Duodenal mucosa (tissue), 2 donors: ENCODE results near the gene NFASC.

Experiments
- H3K27ac ChIP-seq: one replicate; pipeline ENCODE4 v1.7.0; 2013; ENCODE audit warnings: low read depth, low read length
- H3K27me3 ChIP-seq, 2 donors: one replicate each; pipeline ENCODE4 v1.7.0; 2013; ENCODE audit warnings: low read length in 2 of 2, control low read depth in 1 of 2; ENCODE audit not compliant: insufficient read depth in 2 of 2, control insufficient read depth in 1 of 2
- H3K36me3 ChIP-seq, 2 donors: one replicate each; pipeline ENCODE4 v1.7.0; 2013; ENCODE audit warnings: low read length in 2 of 2, control low read depth in 1 of 2; ENCODE audit not compliant: insufficient read depth in 2 of 2, control insufficient read depth in 1 of 2
- H3K4me1 ChIP-seq, 2 donors: one replicate each; pipeline ENCODE4 v1.7.0; 2013; ENCODE audit warnings: low read length in 2 of 2, control low read depth in 1 of 2; ENCODE audit not compliant: insufficient read depth in 2 of 2, control insufficient read depth in 1 of 2
- H3K4me3 ChIP-seq, 2 donors: one replicate each; pipeline ENCODE4 v1.7.0; 2013; ENCODE audit warnings: low read length in 2 of 2, low read depth in 1 of 2
- H3K9ac ChIP-seq, 2 donors: one replicate each; pipeline ENCODE4 v1.7.0; 2013; ENCODE audit warnings: low read length in 2 of 2, low read depth in 1 of 2
- H3K9me3 ChIP-seq, 2 donors: one replicate each; pipeline ENCODE4 v1.7.0; 2013; ENCODE audit warnings: low read length in 2 of 2, control low read depth in 1 of 2; ENCODE audit not compliant: control insufficient read depth in 1 of 2

NFASC gene

DNA sequence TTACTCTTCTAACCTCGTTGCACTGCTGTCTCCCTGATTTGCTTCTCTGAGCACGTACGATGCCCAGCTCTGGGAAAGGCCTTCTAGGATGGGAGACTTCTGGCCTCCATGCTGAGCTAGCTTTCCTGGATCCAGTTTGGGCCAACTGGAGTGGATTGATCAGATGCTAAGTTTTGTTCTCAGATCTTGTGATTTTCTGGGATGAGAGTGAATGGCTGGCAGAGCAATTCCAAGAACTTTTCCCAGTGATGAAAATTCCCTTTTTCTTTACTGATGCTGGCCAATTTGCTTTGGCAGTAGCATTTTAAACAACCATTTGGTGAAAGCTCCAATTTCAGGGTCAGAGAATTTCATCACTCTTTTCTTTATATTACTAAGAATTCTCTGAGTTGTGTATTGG lies 34.9 kb upstream of the NFASC start:
- H3K27ac ChIP-seq: no peak overlapping the region
- no peaks in the 10 kb centered on the region for H3K4me1 ChIP-seq
- no peaks in the 10 kb centered on the region for H3K27me3 ChIP-seq
- H3K9me3 ChIP-seq: no peaks in the 10 kb centered on the region
- no peak overlapping the region for H3K9ac ChIP-seq
- H3K4me3 ChIP-seq: no peak overlapping the region
- no peaks in the 10 kb centered on the region for H3K36me3 ChIP-seq

DNA sequence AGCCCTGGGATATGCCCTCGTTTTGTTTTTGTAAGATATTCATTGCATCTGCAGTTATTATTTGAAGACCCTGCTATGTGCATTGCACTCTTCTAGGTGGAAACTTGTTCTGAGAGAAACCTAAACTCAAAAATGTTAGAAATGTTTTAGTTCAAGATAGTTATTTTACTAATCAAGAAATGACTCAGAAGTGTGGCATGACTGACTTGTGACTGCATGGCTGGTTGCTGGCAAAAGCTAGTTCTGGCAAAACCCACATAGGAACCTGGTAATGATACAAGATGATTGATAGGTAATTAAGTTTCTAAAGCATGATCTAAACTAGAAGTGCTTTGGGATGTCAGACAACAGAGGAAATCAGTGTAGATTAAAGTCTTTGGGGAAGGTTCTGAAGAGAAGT lies 33.8 kb upstream of the NFASC start:
- no peaks in the 10 kb centered on the region for H3K4me1 ChIP-seq
- H3K36me3 ChIP-seq: no peaks in the 10 kb centered on the region
- no peaks in the 10 kb centered on the region for H3K9me3 ChIP-seq
- H3K27me3 ChIP-seq: no peaks in the 10 kb centered on the region
- H3K27ac ChIP-seq: no peak overlapping the region
- no peak overlapping the region for H3K9ac ChIP-seq
- no peak overlapping the region for H3K4me3 ChIP-seq

GRCh38 chr1:204837440-204838084 lies 33.1 kb upstream of the NFASC start:
- H3K4me3 ChIP-seq: no peak overlapping the region
- no peaks in the 10 kb centered on the region for H3K27me3 ChIP-seq
- H3K9ac ChIP-seq: no peak overlapping the region
- no peaks in the 10 kb centered on the region for H3K36me3 ChIP-seq
- H3K4me1 ChIP-seq: no peaks in the 10 kb centered on the region
- H3K9me3 ChIP-seq: no peaks in the 10 kb centered on the region
- H3K27ac ChIP-seq: no peak overlapping the region

- H3K4me3 ChIP-seq: no peak overlapping the region
- no peaks in the 10 kb centered on the region for H3K4me1 ChIP-seq
- H3K9ac ChIP-seq: no peak overlapping the region
- no peak overlapping the region for H3K27ac ChIP-seq
- no peaks in the 10 kb centered on the region for H3K9me3 ChIP-seq
- H3K27me3 ChIP-seq: no peaks in the 10 kb centered on the region
- H3K36me3 ChIP-seq: no peaks in the 10 kb centered on the region
These were observed 29.3 kb upstream of the NFASC start for GRCh38 chr1:204841316-204841715.

DNA sequence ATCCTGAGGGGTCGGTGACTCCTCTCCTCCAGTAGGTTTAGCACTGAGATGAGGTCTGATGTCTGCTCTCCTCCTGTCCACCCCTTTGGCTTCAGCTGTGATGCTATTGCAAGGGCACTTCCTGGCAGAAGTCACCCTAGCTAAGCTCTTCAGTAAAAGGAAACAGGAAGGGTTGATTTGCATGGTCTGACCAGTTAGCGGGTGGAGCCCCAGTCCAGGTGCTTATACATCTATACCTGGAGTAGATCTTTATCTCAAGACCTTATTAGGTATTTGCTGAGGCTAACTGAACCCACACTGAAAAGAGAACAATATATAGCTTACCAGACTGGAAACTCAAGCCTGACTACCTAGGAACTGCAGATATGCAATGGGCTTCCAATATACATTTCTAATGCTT lies 28.9 kb upstream of the NFASC start:
- H3K27ac ChIP-seq: no peak overlapping the region
- no peaks in the 10 kb centered on the region for H3K4me1 ChIP-seq
- no peak overlapping the region for H3K9ac ChIP-seq
- H3K36me3 ChIP-seq: no peaks in the 10 kb centered on the region
- H3K27me3 ChIP-seq: no peaks in the 10 kb centered on the region
- no peaks in the 10 kb centered on the region for H3K9me3 ChIP-seq
- no peak overlapping the region for H3K4me3 ChIP-seq

DNA sequence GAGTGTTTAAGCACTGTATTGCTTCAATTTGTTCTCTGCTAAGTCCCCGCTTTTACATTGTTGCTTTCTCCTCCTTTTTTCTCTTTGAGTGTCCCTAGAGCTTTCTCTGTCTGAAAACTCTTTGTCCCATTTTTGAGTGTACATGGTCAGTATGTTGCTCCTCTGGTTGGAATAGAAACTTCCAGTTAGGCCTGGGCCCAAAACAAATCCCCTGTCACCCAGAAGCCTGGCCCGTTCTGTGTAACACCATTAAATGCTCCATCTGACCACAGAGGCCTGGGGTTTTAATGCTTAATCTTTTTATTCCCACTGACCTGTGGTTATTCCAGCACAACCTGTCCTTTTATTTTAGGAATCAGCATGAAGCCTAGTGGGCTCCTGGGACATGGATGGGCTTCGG lies 28.3 kb upstream of the NFASC start:
- Histone ChIP-seq H3K27me3 (no peaks in the 10 kb centered on the region), H3K27ac (no peak overlapping the region)

GRCh38 chr1:204842892-204843291 lies 27.8 kb upstream of the NFASC start:
- H3K4me3 ChIP-seq: no peak overlapping the region
- no peaks in the 10 kb centered on the region for H3K27me3 ChIP-seq
- no peak overlapping the region for H3K9ac ChIP-seq
- no peak overlapping the region for H3K27ac ChIP-seq
- no peaks in the 10 kb centered on the region for H3K9me3 ChIP-seq
- H3K4me1 ChIP-seq: no peaks in the 10 kb centered on the region
- no peaks in the 10 kb centered on the region for H3K36me3 ChIP-seq

More for the DNA sequence above, 28.3 kb upstream of the NFASC start:
- no peak overlapping the region for H3K4me3 ChIP-seq
- no peak overlapping the region for H3K9ac ChIP-seq
- H3K4me1 ChIP-seq: no peaks in the 10 kb centered on the region
- H3K9me3 ChIP-seq: no peaks in the 10 kb centered on the region
- no peaks in the 10 kb centered on the region for H3K36me3 ChIP-seq

DNA sequence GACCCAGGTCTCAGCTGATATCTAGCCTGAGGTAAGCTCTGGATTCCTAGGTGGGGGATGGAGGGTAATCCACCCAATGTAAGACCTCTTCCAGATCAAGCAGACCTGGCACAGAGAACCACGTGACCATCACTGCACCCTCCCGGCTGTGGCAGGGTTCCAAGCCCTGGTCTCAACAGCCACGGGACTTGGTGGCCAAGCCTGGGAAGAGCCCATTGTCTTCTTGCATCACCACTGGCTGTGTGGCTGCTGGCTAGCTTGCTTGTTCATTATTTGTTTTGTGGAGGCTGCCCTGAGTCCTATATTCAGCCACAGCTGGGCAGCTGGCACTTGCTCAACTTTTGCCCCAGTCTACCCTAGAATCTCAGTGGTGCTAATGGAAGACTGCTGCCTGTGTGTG lies 24.1 kb upstream of the NFASC start:
- Histone ChIP-seq H3K36me3 (no peaks in the 10 kb centered on the region), H3K4me1 (no peaks in the 10 kb centered on the region), H3K9me3 (no peaks in the 10 kb centered on the region), H3K27me3 (no peaks in the 10 kb centered on the region), H3K9ac (no peak overlapping the region), H3K27ac (no peak overlapping the region), H3K4me3 (no peak overlapping the region)

- Histone ChIP-seq H3K9me3 (no peaks in the 10 kb centered on the region), H3K27ac (no peak overlapping the region), H3K36me3 (no peaks in the 10 kb centered on the region), H3K4me1 (no peaks in the 10 kb centered on the region), H3K4me3 (no peak overlapping the region), H3K9ac (no peak overlapping the region), H3K27me3 (no peaks in the 10 kb centered on the region)
These were observed 22.1 kb upstream of the NFASC start for GRCh38 chr1:204848579-204848978.

GRCh38 chr1:204852854-204853253 lies 17.8 kb upstream of the NFASC start:
- Histone ChIP-seq H3K27ac (no peak overlapping the region), H3K4me1 (no peaks in the 10 kb centered on the region), H3K4me3 (no peak overlapping the region)

GRCh38 chr1:204853436-204853835 lies 17.2 kb upstream of the NFASC start:
- H3K36me3 ChIP-seq: no peaks in the 10 kb centered on the region
- H3K9ac ChIP-seq: no peak overlapping the region
- no peaks in the 10 kb centered on the region for H3K4me1 ChIP-seq
- no peaks in the 10 kb centered on the region for H3K9me3 ChIP-seq
- no peak overlapping the region for H3K4me3 ChIP-seq
- H3K27me3 ChIP-seq: no peaks in the 10 kb centered on the region
- no peak overlapping the region for H3K27ac ChIP-seq

More at GRCh38 chr1:204852854-204853253, 17.8 kb upstream of the NFASC start:
- Histone ChIP-seq H3K27me3 (no peaks in the 10 kb centered on the region), H3K9me3 (no peaks in the 10 kb centered on the region), H3K36me3 (no peaks in the 10 kb centered on the region), H3K9ac (no peak overlapping the region)
